ENCODE data around the gene LRRC39. TPM values are rescaled to one million over a fixed set of nuclear protein-coding genes. Genes with fewer than 3 reads are reported as not detected.

LRRC39 gene
- total RNA-seq, 1 donor from 2014 or later: 0.54 TPM

DNA sequence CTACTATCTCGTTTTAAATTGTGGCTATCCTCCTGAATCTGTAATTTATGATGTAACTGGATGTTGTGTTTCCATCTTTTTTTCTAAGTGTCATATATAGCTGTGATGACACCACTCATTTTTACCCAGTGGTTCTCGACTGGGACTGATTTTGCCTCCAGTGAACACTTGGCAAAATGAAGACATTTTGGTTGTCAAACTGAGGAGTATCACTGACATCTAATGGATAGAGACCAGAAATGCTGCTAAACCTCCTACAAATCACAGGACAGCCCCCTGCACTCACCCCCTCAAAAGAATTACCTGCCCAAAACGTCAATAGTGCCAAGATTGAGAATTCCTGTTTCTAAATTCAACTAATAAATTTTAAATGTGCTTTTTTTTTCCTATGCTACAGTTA lies 43.2 kb downstream of the LRRC39 start:
- H3F3A ChIP-seq (ENCODE audit: low read depth): no peaks in the 10 kb centered on the region
- peak overlapping the region; percentile 73 for H3K4me3 Mint-ChIP-seq
- H3K4me1 ChIP-seq: peaks cover 19% of the 10 kb centered on the region
- H3K4me1 Mint-ChIP-seq: peaks cover 27% of the 10 kb centered on the region
- H3K9me3 ChIP-seq (ENCODE audit: low read depth): no peaks in the 10 kb centered on the region
- no peaks in the 10 kb centered on the region for H3K27me3 Mint-ChIP-seq (ENCODE audit: insufficient read depth, low read depth)
- peaks cover 2% of the 10 kb centered on the region for H3K36me3 Mint-ChIP-seq
- no peak overlapping the region for H3K27ac ChIP-seq
- H3K9ac ChIP-seq: no peak overlapping the region
- H3K9me3 Mint-ChIP-seq: no peaks in the 10 kb centered on the region
- no peak for DNase-seq (ENCODE audit: low spot score)
- H3K4me3 ChIP-seq: no peak overlapping the region
- H3K27ac Mint-ChIP-seq: no peak overlapping the region
- H3K4me2 ChIP-seq: no peak overlapping the region
- no peak overlapping the region for H2AFZ ChIP-seq (replicated peaks)
- no peaks in the 10 kb centered on the region for H3K27me3 ChIP-seq
- peaks cover 56% of the 10 kb centered on the region for H3K79me2 ChIP-seq (ENCODE audit: low read depth)
- no peak for TF ChIP-seq EZH2 (IDR thresholded peaks at IDR 0.05)
- TF ChIP-seq EZH2phosphoT487 (IDR thresholded peaks at IDR 0.05): no peak
- TF ChIP-seq, protein P1, sequence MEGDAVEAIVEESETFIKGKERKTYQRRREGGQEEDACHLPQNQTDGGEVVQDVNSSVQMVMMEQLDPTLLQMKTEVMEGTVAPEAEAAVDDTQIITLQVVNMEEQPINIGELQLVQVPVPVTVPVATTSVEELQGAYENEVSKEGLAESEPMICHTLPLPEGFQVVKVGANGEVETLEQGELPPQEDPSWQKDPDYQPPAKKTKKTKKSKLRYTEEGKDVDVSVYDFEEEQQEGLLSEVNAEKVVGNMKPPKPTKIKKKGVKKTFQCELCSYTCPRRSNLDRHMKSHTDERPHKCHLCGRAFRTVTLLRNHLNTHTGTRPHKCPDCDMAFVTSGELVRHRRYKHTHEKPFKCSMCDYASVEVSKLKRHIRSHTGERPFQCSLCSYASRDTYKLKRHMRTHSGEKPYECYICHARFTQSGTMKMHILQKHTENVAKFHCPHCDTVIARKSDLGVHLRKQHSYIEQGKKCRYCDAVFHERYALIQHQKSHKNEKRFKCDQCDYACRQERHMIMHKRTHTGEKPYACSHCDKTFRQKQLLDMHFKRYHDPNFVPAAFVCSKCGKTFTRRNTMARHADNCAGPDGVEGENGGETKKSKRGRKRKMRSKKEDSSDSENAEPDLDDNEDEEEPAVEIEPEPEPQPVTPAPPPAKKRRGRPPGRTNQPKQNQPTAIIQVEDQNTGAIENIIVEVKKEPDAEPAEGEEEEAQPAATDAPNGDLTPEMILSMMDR (IDR thresholded peaks at IDR 0.05): no peak
- no peaks in the 10 kb centered on the region for H4K20me1 ChIP-seq (ENCODE audit: low read depth)
- H3K36me3 ChIP-seq: peaks cover 2% of the 10 kb centered on the region

DNA sequence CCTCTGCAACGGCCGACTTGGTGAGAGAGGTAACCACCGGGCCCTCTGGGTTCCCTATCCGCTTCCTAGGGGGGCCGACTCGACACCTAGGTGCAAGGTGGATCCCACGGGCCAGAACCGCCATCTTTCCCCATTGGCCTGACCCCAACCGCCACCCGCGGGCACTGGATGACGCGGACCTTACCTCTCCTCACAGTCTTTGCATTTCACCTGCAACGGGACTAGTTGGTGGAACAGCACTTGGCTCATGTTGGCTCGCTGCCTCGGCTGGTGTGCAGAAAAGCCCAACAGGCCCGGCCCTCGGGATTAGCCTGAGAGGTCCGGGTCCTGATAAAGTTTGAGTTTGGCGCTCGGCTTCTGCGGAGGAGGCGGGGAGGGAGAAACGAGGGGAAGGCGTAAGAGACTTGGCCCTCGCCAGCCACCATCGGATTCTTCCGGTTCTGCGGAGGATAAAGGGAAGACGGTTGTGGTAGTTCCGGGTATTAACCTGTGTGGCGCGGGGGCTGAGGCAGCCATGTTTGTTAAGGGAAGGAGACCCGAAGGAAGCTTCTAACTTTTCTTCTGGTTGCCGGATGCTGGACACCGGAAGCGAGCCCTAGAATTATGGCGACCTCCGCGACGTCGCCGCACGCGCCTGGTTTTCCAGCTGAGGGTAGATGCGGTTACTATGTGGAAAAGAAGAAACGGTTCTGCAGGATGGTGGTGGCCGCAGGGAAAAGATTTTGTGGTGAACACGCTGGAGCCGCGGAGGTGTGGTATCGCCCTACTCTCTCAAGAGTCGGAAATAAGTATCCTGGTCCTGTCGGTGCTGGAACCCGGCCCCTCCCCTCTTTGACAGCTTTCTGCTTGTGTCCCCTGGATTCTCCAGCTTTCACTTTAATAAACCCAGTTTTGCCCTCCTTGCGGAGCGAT lies 45.2 kb downstream of the LRRC39 start, which contains the start of the genes SASS6 and TRMT13:
SASS6 (minus strand) TSS at position 365 of the 912 bp plus-strand sequence; CDS start at position 249, 116 bp downstream.
TRMT13 (plus strand) TSS at position 598 of the 912 bp plus-strand sequence; CDS start at position 604, 6 bp downstream.
- H4K20me1 ChIP-seq (ENCODE audit: low read depth): no peaks in the 10 kb centered on the region
- peak within 1 kb of the TSS; percentile 74 for H3K4me2 ChIP-seq
- TF ChIP-seq, protein P1 (IDR thresholded peaks at IDR 0.05): no peak
- peak; percentile 25 for TF ChIP-seq EZH2 (IDR thresholded peaks at IDR 0.05)
- TF ChIP-seq EZH2phosphoT487 (IDR thresholded peaks at IDR 0.05): peak; percentile 35
- Mint-ChIP-seq H3K27ac (peak within 1 kb of the TSS; percentile 90), H3K27me3 (ENCODE audit: insufficient read depth, low read depth) (no peaks in the 10 kb centered on the region), H3K36me3 (peaks cover 1% of the 10 kb centered on the region), H3K4me3 (peak within 1 kb of the TSS; percentile 99), H3K4me1 (peaks cover 27% of the 10 kb centered on the region), H3K9me3 (no peaks in the 10 kb centered on the region)
- H3K9me3 ChIP-seq (ENCODE audit: low read depth): no peaks in the 10 kb centered on the region
- H3K36me3 ChIP-seq: no peaks in the 10 kb centered on the region
- peaks cover 77% of the 10 kb centered on the region for H3K79me2 ChIP-seq (ENCODE audit: low read depth)
- H3K9ac ChIP-seq: peak within 1 kb of the TSS; percentile 83
- peaks cover 19% of the 10 kb centered on the region for H3K4me1 ChIP-seq
- H3F3A ChIP-seq (ENCODE audit: low read depth): no peaks in the 10 kb centered on the region
- H3K27ac ChIP-seq: peak within 1 kb of the TSS; percentile 72
- peak within 1 kb of the TSS; percentile 87 for H3K4me3 ChIP-seq
- no peaks in the 10 kb centered on the region for H3K27me3 ChIP-seq
- peak within 1 kb of the TSS; percentile 95 for H2AFZ ChIP-seq (replicated peaks)
- peak; percentile 97 for DNase-seq (ENCODE audit: low spot score)

DNA sequence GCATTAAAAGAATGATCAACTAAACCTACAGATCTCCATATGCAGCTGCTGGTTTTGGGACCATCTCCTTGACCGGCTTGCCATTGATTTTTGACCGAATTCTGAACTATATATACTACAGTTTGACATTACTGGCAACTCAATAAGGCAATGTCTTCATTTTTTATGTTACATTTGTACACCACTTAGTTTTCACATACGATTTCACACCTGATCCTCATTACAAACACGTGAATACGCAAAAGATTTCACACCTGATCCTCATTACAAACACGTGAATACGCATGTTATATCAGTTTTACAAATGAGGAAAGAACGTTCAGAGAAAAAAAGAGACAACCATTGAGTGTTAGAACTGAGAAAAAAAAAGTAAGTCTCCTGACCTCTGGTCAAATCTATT lies 46.4 kb downstream of the LRRC39 start:
- Mint-ChIP-seq H3K36me3 (no peaks in the 10 kb centered on the region), H3K27me3 (ENCODE audit: insufficient read depth, low read depth) (no peaks in the 10 kb centered on the region), H3K9me3 (no peaks in the 10 kb centered on the region), H3K4me3 (peak overlapping the region; percentile 99), H3K4me1 (peaks cover 27% of the 10 kb centered on the region), H3K27ac (peak overlapping the region; percentile 57)
- H3K36me3 ChIP-seq: no peaks in the 10 kb centered on the region
- no peak overlapping the region for H3K27ac ChIP-seq
- TF ChIP-seq EZH2 (IDR thresholded peaks at IDR 0.05) (no peak), EZH2phosphoT487 (IDR thresholded peaks at IDR 0.05) (no peak)
- TF ChIP-seq, protein P1 (IDR thresholded peaks at IDR 0.05): no peak
- no peak overlapping the region for H2AFZ ChIP-seq (replicated peaks)
- no peaks in the 10 kb centered on the region for H3F3A ChIP-seq (ENCODE audit: low read depth)
- H3K27me3 ChIP-seq: no peaks in the 10 kb centered on the region
- peak overlapping the region; percentile 87 for H3K4me3 ChIP-seq
- H3K4me1 ChIP-seq: peaks cover 19% of the 10 kb centered on the region
- H3K79me2 ChIP-seq (ENCODE audit: low read depth): peaks cover 89% of the 10 kb centered on the region
- H4K20me1 ChIP-seq (ENCODE audit: low read depth): no peaks in the 10 kb centered on the region
- H3K9ac ChIP-seq: peak overlapping the region; percentile 83
- H3K4me2 ChIP-seq: peak overlapping the region; percentile 74
- DNase-seq (ENCODE audit: low spot score): no peak
- no peaks in the 10 kb centered on the region for H3K9me3 ChIP-seq (ENCODE audit: low read depth)
